ENCODE measurements around the gene ATP6V1F. TPM values are rescaled to one million over a fixed set of nuclear protein-coding genes. Genes with fewer than 3 reads are reported as not detected.

ATP6V1F gene
- polyA plus RNA-seq, 12 donors: 94.5 to 144 (median 109) TPM; not detected in 1

- no peak for DNase-seq
Measured at GRCh38 chr7:128880791-128881457, 18.3 kb downstream of the ATP6V1F start.

- no peak for DNase-seq
Measured at GRCh38 chr7:128881458-128882125, 18.9 kb downstream of the ATP6V1F start.

- DNase-seq: no peak
Measured at GRCh38 chr7:128882134-128882533, 19.5 kb downstream of the ATP6V1F start.

- peak; percentile 79 for DNase-seq
Measured at GRCh38 chr7:128883622-128884448, 21.2 kb downstream of the ATP6V1F start.

GRCh38 chr7:128884561-128885369, 22.1 kb downstream of the ATP6V1F start:
- DNase-seq: no peak

GRCh38 chr7:128885370-128886187, 22.9 kb downstream of the ATP6V1F start:
- no peak for DNase-seq

- no peak for DNase-seq
Measured at GRCh38 chr7:128886391-128887168, 23.9 kb downstream of the ATP6V1F start.

GRCh38 chr7:128887169-128888038, 24.7 kb downstream of the ATP6V1F start:
- no peak for DNase-seq

GRCh38 chr7:128888039-128888755, 25.5 kb downstream of the ATP6V1F start:
- no peak for DNase-seq

GRCh38 chr7:128888756-128889095, 26.1 kb downstream of the ATP6V1F start:
- no peak for DNase-seq

- no peak for DNase-seq
Measured at GRCh38 chr7:128889121-128889520, 26.5 kb downstream of the ATP6V1F start.

- no peak for DNase-seq
Measured at GRCh38 chr7:128890306-128891109, 27.9 kb downstream of the ATP6V1F start.

GRCh38 chr7:128891110-128891941, 28.7 kb downstream of the ATP6V1F start:
- DNase-seq: no peak

- DNase-seq: no peak
Measured at GRCh38 chr7:128891942-128892269, 29.2 kb downstream of the ATP6V1F start.

GRCh38 chr7:128892521-128893250, 30.0 kb downstream of the ATP6V1F start:
- no peak for DNase-seq
